Epithelial cell of proximal tubule (primary cell): ENCODE data around the gene FUT1. TPM values are rescaled to one million over a fixed set of nuclear protein-coding genes. Genes with fewer than 3 reads are reported as not detected.
"Not testable (repeated sequence)": the region's sequence is repeated elsewhere in the genome, so short reads cannot be mapped to it uniquely, and the experiment has no call there.

Source experiments
- DNase-seq: peaks from one replicate; pipeline ENCODE4 v3.0.0-alpha.2; 2011; ENCODE audit warnings: low read depth
- H3K4me3 ChIP-seq: 2 replicates; pipeline ENCODE4 v1.5.1; 2011; ENCODE audit warnings: low read depth, mild to moderate bottlenecking, low read length
- total RNA-seq: library from RNA; depleted of rRNA; stranded (reverse); fragments of >200 nt; gene quantifications from 2 replicates; pipeline ENCODE4 v1.2.3, GENCODE V29; 2015
- TF ChIP-seq, protein P1 (sequence below): conservative IDR thresholded peaks from 2 replicates; pipeline ENCODE4 v1.5.1; 2012; ENCODE audit warnings: low read depth, mild to moderate bottlenecking, low read length

Gene FUT1
- total RNA-seq, 1 donor from 2014 or later: 2.9 TPM

DNA sequence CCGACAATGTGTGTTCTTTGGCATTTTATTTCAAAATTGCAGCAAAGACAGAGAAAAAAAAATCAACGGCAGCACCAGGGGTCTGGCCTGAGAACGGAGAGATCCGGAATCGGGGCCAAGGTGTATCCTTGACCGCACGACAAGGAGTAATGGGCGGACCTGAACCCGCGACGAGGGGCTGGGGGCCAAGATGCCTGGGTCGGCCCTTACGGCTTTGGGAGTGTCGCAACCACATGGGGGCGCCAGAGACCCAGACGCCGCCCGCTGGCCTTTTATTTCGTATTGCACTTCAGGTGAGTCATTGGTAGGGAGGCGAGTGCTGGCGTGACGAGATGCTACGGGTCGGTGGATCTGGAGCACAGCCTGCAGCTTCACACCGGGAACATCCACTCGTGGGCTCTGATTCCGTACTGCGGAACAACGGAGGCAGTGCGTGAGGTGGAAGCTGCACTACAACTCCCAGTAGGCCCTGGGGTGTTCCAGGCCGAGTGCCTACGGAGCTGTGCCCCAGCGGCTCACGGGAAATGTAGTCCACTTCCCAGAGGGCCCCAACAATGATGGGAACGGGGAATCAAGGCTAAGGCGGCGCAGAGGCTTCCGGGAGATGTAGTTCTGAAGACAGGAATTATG, 42.7 kb upstream of the FUT1 start:
- DNase-seq: peak; percentile 66
- TF ChIP-seq, protein P1, sequence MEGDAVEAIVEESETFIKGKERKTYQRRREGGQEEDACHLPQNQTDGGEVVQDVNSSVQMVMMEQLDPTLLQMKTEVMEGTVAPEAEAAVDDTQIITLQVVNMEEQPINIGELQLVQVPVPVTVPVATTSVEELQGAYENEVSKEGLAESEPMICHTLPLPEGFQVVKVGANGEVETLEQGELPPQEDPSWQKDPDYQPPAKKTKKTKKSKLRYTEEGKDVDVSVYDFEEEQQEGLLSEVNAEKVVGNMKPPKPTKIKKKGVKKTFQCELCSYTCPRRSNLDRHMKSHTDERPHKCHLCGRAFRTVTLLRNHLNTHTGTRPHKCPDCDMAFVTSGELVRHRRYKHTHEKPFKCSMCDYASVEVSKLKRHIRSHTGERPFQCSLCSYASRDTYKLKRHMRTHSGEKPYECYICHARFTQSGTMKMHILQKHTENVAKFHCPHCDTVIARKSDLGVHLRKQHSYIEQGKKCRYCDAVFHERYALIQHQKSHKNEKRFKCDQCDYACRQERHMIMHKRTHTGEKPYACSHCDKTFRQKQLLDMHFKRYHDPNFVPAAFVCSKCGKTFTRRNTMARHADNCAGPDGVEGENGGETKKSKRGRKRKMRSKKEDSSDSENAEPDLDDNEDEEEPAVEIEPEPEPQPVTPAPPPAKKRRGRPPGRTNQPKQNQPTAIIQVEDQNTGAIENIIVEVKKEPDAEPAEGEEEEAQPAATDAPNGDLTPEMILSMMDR: peak; percentile 96

DNA sequence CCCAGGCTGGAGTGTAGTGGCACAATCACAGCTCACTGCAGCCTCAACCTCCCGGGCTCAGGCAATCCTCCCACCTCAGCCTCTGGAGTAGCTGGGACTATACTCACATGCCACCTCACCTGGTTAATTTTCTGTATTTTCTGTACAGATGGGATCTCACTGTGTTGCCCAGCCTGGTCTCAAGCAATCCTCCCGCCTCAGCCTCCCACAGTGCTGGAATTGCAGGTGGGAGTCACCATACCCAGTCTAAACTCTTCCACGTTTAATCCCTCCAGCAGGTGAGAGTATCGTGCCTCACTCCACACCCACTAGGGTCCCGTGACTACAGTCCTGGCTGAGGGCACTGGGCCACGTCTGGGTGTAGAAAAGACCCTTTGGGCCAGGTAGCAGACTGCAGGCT, 41.9 kb upstream of the FUT1 start:
- DNase-seq: no peak
- TF ChIP-seq, protein P1: no peak
- H3K4me3 ChIP-seq: no peak overlapping the region

More for the DNA sequence above, 42.7 kb upstream of the FUT1 start:
- H3K4me3 ChIP-seq: peak overlapping the region; percentile 49

DNA sequence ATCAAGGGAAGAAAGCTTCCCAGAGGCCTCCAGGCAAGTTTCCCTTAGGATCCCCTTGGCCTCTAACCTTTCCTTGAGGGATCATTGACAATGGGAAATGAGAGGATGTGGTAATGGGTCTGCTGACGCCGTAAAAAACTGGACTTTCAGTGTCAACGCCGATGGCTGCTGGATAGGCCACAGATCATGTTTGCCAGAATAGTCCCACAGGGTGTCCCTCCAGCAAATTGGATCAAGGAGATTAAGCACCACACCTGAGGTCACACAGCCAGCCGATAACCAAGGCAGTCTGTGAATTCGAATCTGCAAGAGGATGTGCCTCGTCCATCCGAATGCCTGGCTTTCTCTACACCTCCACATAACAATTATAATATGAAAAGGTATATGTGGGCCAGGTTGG, 40.8 kb upstream of the FUT1 start:
- H3K4me3 ChIP-seq: no peak overlapping the region
- TF ChIP-seq, protein P1: no peak
- no peak for DNase-seq

DNA sequence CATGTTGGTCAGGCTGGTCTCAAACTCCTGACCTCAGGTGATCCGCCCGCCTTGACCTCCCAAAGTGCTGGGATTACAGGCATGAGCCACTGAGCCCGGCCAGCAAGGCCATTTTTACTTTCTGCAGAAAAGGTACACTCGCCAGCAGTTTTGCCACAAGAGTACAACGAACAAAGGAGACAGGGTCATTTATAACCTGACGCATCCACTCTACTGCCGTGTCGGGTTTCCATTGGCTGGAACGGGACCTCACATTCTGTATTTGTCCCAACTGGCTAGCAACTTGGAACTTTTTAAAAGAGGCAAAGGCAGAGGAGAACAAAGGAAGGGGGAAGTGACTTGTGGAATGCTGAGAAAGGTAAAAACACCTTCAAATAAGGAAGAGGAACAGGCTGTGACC, 34.9 kb upstream of the FUT1 start:
- not testable (repeated sequence) for H3K4me3 ChIP-seq, DNase-seq

DNA sequence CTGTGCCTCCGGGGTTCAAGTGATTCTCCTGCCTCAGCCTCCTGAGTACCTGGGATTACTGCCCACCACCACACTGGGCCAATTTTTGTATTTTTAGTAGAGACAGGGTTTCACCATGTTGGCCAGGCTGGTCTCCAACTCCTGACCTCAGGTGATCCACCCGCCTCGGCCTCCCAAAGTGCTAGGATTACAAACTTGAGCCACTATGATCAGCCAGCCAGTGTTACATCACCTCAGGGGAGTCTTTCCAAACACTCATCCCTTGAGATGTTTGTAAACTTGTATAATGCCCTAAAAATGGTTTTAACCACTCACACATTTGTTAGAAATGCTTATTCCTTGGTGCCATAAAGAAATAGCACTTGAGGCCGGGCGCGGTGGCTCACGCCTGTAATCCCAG, 34.0 kb upstream of the FUT1 start:
- H3K4me3 ChIP-seq, DNase-seq: not testable (repeated sequence)

DNA sequence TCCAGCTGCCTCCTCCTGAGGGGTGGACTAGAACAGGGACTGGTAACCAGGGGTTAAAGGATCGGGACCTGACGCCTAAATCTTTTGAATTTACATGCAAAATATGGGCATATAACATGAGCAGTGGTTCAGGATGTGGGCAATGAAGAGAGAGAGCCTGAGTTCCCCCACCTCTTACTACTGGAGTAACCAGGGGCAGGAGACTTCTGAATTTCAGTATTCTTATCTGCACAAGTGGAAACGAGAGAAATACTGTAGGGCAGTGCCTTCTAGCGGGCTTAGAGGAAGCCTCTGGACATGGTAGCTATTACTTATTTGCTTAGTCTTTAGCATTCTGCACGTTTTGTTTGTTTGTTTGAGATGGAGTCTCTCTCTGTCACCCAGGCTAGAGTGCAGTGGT, 32.1 kb upstream of the FUT1 start:
- no peak overlapping the region for H3K4me3 ChIP-seq
- DNase-seq: no peak
- TF ChIP-seq, protein P1: peak; percentile 27

DNA sequence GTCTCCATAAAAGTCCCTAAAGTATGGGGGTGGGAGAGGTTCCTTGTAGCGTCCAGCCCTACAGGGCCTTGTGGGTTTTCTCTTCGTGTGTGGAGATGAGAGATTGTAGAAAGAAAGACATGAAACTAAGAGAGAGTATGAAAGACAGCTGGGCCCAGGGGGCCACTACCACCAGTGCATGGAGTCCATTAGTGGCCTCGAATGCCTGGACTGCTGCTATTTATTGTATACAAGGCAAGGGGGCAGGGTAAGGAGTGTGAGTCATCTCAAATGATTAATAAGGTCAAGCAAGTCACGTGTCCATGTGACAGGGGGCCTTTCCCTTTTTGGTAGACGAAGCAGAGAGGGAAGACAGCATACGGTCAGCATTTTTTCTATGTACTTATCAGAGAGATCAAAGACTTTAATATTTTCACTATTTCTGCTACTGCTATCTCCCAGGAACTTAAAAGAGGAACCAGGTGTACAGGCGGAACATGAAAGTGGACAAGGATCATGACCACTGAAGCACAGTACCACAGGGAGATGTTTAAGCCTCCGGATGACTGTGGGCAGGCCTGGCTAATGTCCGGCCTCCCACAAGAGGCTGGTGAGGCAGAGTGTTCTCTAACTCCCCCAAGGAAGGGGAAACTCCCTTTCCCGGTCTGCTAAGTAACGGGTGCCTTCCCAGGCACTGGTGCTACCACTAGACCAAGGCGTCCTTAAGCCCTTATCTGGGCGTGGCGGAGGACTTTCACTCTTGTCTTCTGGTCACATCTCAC, 28.4 kb upstream of the FUT1 start:
- TF ChIP-seq, protein P1: no peak
- peak; percentile 45 for DNase-seq

DNA sequence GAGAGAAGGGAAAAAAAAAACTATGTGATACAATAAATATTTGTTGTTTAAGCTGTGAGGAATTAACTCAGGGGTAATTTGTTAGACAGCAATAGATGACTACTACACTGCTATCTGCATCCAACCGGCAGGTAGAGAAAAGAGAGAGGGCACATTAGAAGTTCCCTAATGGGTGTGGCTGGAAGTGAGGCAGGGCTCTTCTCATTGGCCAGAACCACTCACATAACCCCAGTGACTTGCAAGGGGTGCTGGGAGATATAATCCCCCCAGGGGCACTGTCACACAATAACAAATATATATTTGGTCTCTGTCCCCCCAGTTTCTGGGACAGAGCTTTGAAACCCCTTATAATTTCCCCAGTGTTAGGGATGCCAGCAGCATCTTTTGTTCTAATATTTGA, 27.2 kb upstream of the FUT1 start:
- H3K4me3 ChIP-seq: no peak overlapping the region
- TF ChIP-seq, protein P1: no peak
- no peak for DNase-seq

More for the DNA sequence above, 28.4 kb upstream of the FUT1 start:
- no peak overlapping the region for H3K4me3 ChIP-seq
